Measurements from ENCODE around the gene TOB1. TPM values are rescaled to one million over a fixed set of nuclear protein-coding genes. Genes with fewer than 3 reads are reported as not detected.

Gene TOB1
- total RNA-seq, 1 experiment from 2014 or later: 31.6 TPM

DNA sequence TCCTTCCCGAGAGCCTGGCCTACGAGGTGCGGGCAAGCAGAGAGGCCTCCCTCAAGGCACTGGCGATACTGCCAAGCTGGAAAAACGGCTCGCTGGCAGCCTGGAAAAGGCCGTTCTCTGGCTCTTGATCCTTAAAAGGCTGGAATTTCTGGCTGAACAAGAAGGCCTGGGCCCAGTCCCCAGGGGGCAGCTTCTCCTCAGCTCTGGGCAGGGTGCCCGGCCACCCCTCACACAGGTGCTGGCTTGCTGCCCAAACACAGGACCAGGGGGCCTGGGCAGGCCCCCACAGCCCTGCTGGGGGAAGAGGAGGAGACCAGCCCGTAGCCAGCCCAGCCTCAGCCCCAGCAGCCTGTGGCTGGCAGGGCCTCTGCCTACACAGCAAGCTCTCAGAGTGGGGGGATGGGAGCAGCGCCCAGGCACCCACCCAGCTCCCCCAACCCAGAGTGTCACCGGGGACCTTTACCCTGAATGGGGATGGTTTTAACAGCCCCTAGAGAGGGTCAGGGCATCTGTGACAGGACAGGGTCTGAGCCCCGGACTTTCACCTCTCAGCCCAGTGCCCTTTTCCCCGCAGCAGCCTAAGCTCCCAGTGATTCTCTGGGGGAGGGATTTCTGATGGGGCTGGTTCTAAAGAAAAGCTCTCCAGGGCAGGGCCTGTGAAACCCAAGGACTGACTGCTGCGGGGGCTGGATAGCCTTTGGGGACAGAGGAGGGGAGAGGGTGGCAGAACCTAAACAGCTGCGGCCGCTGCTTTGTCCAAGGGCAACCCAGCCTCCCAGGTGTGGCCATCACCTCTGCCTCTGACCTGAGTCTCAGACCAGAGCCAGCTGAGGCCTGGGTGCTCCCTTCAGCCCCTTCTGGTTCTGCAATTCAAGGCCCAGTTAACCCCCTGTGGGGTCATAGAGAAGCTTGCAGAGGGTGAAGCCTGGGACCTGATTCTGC is 38.6 kb upstream of the TOB1 start:
- no CpG with 5 or more reads among the region's 16 CpGs for WGBS (ENCODE audit: extremely low coverage, insufficient read length, low lambda C conversion rate)
- H4K5ac ChIP-seq (ENCODE audit: insufficient read length, low read depth, low read length): no peak overlapping the region
- H3K23me2 ChIP-seq (ENCODE audit: insufficient read length, low read depth, low read length, poor library complexity, severe bottlenecking): no peaks in the 10 kb centered on the region
- H3K56ac ChIP-seq (ENCODE audit: insufficient read length, low read depth, low read length): no peak overlapping the region
- no peak for DNase-seq
- no peaks in the 10 kb centered on the region for H3K79me1 ChIP-seq (ENCODE audit: insufficient read depth, low read depth, low read length, poor library complexity, severe bottlenecking)
- H4K20me1 ChIP-seq (ENCODE audit: control insufficient read depth, insufficient read depth, insufficient read length): no peaks in the 10 kb centered on the region
- H2BK120ac ChIP-seq (ENCODE audit: low read depth, low read length, poor library complexity, severe bottlenecking): no peak overlapping the region
- no peak overlapping the region; a peak in 2 of 7 replicates for H3K27ac Mint-ChIP-seq
- no peak overlapping the region for H3K23ac ChIP-seq (ENCODE audit: insufficient read length, low read depth, low read length)
- H3K9ac ChIP-seq (ENCODE audit: extremely low read depth, insufficient read length, low read length): no peak overlapping the region
- H2BK12ac ChIP-seq (ENCODE audit: insufficient read length, low read depth, low read length): no peak overlapping the region
- no peak overlapping the region for H2BK20ac ChIP-seq (ENCODE audit: low read depth, low read length, poor library complexity, severe bottlenecking)
- no peaks in the 10 kb centered on the region for H3K79me2 ChIP-seq (ENCODE audit: insufficient read depth, low read length)
- H2AK5ac ChIP-seq (ENCODE audit: insufficient read length, low read length): no peak overlapping the region
- H2BK5ac ChIP-seq (ENCODE audit: insufficient read length, low read length): no peak overlapping the region
- no peak overlapping the region for H3T11ph ChIP-seq (ENCODE audit: low read length)
- H3K4me1 Mint-ChIP-seq: peaks cover 60 to 67% of the 10 kb centered on the region in 2 experiments
- no peak overlapping the region for H2AFZ ChIP-seq (ENCODE audit: low read length)
- peak overlapping the region; percentile 51 for H3K18ac ChIP-seq (ENCODE audit: insufficient read length, low read depth, low read length)
- TF ChIP-seq, protein P1, sequence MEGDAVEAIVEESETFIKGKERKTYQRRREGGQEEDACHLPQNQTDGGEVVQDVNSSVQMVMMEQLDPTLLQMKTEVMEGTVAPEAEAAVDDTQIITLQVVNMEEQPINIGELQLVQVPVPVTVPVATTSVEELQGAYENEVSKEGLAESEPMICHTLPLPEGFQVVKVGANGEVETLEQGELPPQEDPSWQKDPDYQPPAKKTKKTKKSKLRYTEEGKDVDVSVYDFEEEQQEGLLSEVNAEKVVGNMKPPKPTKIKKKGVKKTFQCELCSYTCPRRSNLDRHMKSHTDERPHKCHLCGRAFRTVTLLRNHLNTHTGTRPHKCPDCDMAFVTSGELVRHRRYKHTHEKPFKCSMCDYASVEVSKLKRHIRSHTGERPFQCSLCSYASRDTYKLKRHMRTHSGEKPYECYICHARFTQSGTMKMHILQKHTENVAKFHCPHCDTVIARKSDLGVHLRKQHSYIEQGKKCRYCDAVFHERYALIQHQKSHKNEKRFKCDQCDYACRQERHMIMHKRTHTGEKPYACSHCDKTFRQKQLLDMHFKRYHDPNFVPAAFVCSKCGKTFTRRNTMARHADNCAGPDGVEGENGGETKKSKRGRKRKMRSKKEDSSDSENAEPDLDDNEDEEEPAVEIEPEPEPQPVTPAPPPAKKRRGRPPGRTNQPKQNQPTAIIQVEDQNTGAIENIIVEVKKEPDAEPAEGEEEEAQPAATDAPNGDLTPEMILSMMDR (conservative IDR thresholded peaks at IDR 0.05): no peak
- H3K4ac ChIP-seq (ENCODE audit: low read depth, low read length): peak overlapping the region; percentile 63; the same call in 1 of the 2 replicates
- no peaks in the 10 kb centered on the region for H3K9me3 ChIP-seq (ENCODE audit: control insufficient read depth, low read depth, low read length)
- no peaks in the 10 kb centered on the region; a peak in 1 of 5 replicates for H3K9me3 Mint-ChIP-seq
- no peaks in the 10 kb centered on the region; the same call in 1 of the 2 replicates for H3K27me3 Mint-ChIP-seq (ENCODE audit: low read depth)
- H4K8ac ChIP-seq (replicated peaks; ENCODE audit: insufficient read length, low read depth, low read length): no peak overlapping the region
- no peak overlapping the region for H3K4me2 ChIP-seq (ENCODE audit: insufficient read depth, insufficient read length, low read length)
- no peaks in the 10 kb centered on the region for H3K27me3 ChIP-seq (ENCODE audit: insufficient read depth, low read length)
- H3K27ac ChIP-seq (ENCODE audit: insufficient read length, low read depth, low read length): no peak overlapping the region
- H2BK15ac ChIP-seq (ENCODE audit: low read depth, low read length): no peak overlapping the region; the same call in 1 of the 2 replicates
- H4K91ac ChIP-seq (ENCODE audit: insufficient read length, low read depth, low read length): no peak overlapping the region
- H3K14ac ChIP-seq (ENCODE audit: insufficient read depth, low read length): no peak overlapping the region; the same call in none of the 2 replicates
- H3K4me3 Mint-ChIP-seq: no peak overlapping the region
- no peaks in the 10 kb centered on the region; a peak in 1 of 7 replicates for H3K36me3 Mint-ChIP-seq (ENCODE audit: insufficient read depth in 1 of 3, low read depth in 3 of 3)
- H3K4me1 ChIP-seq (ENCODE audit: insufficient read depth, low read length): peaks cover 18% of the 10 kb centered on the region

Measured in H9 (cell line).